GM12801 (cell line): ENCODE data around the gene MAN2B2.

Experiments used
- CTCF ChIP-seq: IDR thresholded peaks from one replicate; pipeline ENCODE4 v1.5.1; 2011; ENCODE audit warnings: control low read depth; ENCODE audit not compliant: insufficient read length; ENCODE audit errors: extremely low read depth

MAN2B2 gene

GRCh38 chr4:6574747-6575502 is at the start of gene MAN2B2:
MAN2B2 (plus strand) TSS chr4:6575189; CDS start chr4:6575211, 22 bp downstream.
- TF ChIP-seq CTCF: no peak

- TF ChIP-seq CTCF: no peak
Observed at GRCh38 chr4:6525474-6525873, 49.5 kb upstream of the MAN2B2 start.

- TF ChIP-seq CTCF: no peak
Observed at GRCh38 chr4:6526156-6526555, 48.8 kb upstream of the MAN2B2 start.

- TF ChIP-seq CTCF: no peak
Observed at GRCh38 chr4:6526671-6527091, 48.3 kb upstream of the MAN2B2 start.

- no peak for TF ChIP-seq CTCF
Observed at GRCh38 chr4:6527259-6527658, 47.7 kb upstream of the MAN2B2 start.

GRCh38 chr4:6527683-6528595 is 47.0 kb upstream of the MAN2B2 start:
- no peak for TF ChIP-seq CTCF

GRCh38 chr4:6529021-6529420 is 46.0 kb upstream of the MAN2B2 start:
- TF ChIP-seq CTCF: no peak
